Common myeloid progenitor, CD34-positive (primary cell): ENCODE data around the gene GBP2.
A peak's percentile ranks its signal among the peaks of the same experiment; 100 is the strongest.
"Not testable (repeated sequence)": the region's sequence is repeated elsewhere in the genome, so short reads cannot be mapped to it uniquely, and the experiment has no call there.

ENCODE experiments used
- CTCF ChIA-PET: fragments of 350-600 bp; sonication (Branson Sonifier 250); formaldehyde crosslinking; loops from one replicate; lab custom pipeline; 2021; ENCODE audit warnings: antibody characterized with exemption; lab: Charles Lee
- POLR2A ChIA-PET: fragments of 350-600 bp; sonication (Branson Sonifier 250); formaldehyde crosslinking; loops from one replicate; lab custom pipeline; 2021; ENCODE audit warnings: antibody characterized with exemption; lab: Charles Lee
- DNase-seq, 3 donors: peaks; one replicate each; pipeline versions ENCODE4 v3.0.0 to v3.0.0-alpha.2; 2013
- H3K27ac ChIP-seq, 2 experiments: 1 replicate in 1 of 2; 2 replicates in 1 of 2; pipeline ENCODE4 v1.7.0; 2013; ENCODE audit warnings: inconsistent platforms in 2 of 2, low read length in 2 of 2, mild to moderate bottlenecking in 2 of 2, low read depth in 1 of 2, moderate library complexity in 1 of 2; ENCODE audit not compliant: severe bottlenecking in 2 of 2, insufficient read depth in 1 of 2, poor library complexity in 1 of 2
- H3K27me3 ChIP-seq, 5 experiments: replicated peaks in 2 of 5; 1 replicate in 3 of 5; 2 replicates in 2 of 5; pipeline versions ENCODE4 v1.6.1 to v1.7.0; 2013; ENCODE audit warnings: low read length in 4 of 5, mild to moderate bottlenecking in 2 of 5, moderate library complexity in 2 of 5, inconsistent platforms in 1 of 5; ENCODE audit not compliant: insufficient read depth in 5 of 5, control insufficient read depth in 4 of 5
- H3K36me3 ChIP-seq, 4 experiments: 1 replicate in 2 of 4; 2 replicates in 2 of 4; pipeline versions ENCODE4 v1.6.1 to v1.7.0; 2013; ENCODE audit warnings: low read length in 3 of 4, control low read depth in 1 of 4, mild to moderate bottlenecking in 1 of 4; ENCODE audit not compliant: control insufficient read depth in 4 of 4, insufficient read depth in 4 of 4
- H3K4me1 ChIP-seq, 4 experiments: 1 replicate in 3 of 4; 2 replicates in 1 of 4; pipeline versions ENCODE4 v1.6.1 to v1.7.1; 2013; ENCODE audit warnings: low read length in 3 of 4, mild to moderate bottlenecking in 3 of 4, control low read depth in 1 of 4, inconsistent platforms in 1 of 4, moderate library complexity in 1 of 4; ENCODE audit not compliant: control insufficient read depth in 4 of 4, insufficient read depth in 4 of 4; ENCODE audit errors: control extremely low read depth in 1 of 4
- H3K4me3 ChIP-seq, 7 experiments: 1 replicate in 4 of 7; 2 replicates in 3 of 7; pipeline versions ENCODE4 v1.5.1 to v1.7.0; 2013; ENCODE audit warnings: mild to moderate bottlenecking in 7 of 7, low read length in 6 of 7, moderate library complexity in 6 of 7, inconsistent platforms in 2 of 7, low read depth in 2 of 7, control low read depth in 1 of 7; ENCODE audit not compliant: insufficient read depth in 4 of 7, control insufficient read depth in 1 of 7; ENCODE audit errors: extremely low read depth in 1 of 7
- H3K9me3 ChIP-seq, 5 experiments: 1 replicate in 4 of 5; 2 replicates in 1 of 5; pipeline versions ENCODE4 v1.6.1 to v1.7.1; 2013; ENCODE audit warnings: low read length in 4 of 5, mild to moderate bottlenecking in 2 of 5, inconsistent platforms in 1 of 5, low read depth in 1 of 5, moderate library complexity in 1 of 5; ENCODE audit not compliant: control insufficient read depth in 4 of 5, insufficient read depth in 2 of 5; ENCODE audit errors: control extremely low read depth in 1 of 5
- WGBS: methylation state at CpG from one replicate; pipeline ENCODE4 v1.1.5; 2013; ENCODE audit not compliant: insufficient coverage; 5-methylcytosine and 5-hydroxymethylcytosine counted together

GBP2 gene

DNA sequence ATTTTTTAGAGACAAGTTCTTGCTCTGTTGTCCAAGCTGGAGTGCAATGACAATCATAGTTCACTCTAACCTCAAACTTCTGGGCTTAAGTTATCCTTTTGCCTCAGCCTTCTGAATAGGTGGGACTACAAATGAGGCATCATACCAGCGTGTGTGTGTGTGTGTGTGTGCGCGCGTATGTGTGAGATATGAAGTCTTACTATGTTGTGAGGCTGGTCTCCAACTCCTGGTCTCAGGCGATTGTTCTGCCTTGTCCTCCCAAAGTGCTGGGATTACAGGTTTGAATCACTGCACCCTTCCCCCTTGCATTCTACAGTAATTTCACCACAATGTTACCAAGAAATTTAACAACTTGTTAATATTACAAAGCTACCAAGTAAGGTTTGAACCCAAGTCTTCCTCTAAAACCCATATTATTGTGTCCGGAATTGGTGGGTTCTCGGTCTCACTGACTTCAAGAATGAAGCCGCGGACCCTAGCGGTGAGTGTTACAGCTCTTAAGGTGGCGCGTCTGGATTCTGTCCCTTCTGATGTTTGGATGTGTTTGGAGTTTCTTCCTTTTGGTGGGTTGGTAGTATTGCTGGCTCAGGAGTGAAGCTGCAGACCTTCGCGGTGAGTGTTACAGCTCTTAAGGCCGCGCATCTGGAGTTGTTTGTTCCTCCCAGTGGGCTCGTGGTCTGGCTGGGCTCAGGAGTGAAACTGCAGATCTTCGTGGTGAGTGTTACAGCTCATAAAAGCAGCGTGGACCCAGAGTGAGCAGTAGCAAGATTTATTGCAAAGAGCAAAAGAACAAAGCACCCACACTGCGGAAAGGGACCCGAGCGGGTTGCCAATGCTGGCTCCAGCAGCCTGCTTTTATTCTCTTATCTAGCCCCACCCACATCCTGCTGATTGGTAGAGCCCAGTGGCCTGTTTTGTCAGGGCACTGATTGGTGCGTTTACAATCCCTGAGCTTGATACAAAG lies 970 bp upstream of the GBP2 start:
- H3K27me3 ChIP-seq, H3K36me3 ChIP-seq, POLR2A ChIA-PET, H3K9me3 ChIP-seq: not testable (repeated sequence)
- Histone ChIP-seq H3K4me3 (peak overlapping the region in 5 of 7 experiments; percentile 7 to 93 (median 76)), H3K4me1 (peaks cover 35 to 59% (median 38%) of the 10 kb centered on the region in 4 experiments), H3K27ac (peak overlapping the region; percentile 15 to 87)
- peak; percentile 61 to 95 (median 90) for DNase-seq
- CTCF ChIA-PET = interaction anchor here (0.8 to 1.6 kb wide), 5 partner anchors 39 to 159 kb away, joined by 3 to 5 read pairs (median 3); partner anchors contain the start of genes GBP4 and GBP5
- WGBS = 47% methylated on average over 10 of the region's 23 CpGs

DNA sequence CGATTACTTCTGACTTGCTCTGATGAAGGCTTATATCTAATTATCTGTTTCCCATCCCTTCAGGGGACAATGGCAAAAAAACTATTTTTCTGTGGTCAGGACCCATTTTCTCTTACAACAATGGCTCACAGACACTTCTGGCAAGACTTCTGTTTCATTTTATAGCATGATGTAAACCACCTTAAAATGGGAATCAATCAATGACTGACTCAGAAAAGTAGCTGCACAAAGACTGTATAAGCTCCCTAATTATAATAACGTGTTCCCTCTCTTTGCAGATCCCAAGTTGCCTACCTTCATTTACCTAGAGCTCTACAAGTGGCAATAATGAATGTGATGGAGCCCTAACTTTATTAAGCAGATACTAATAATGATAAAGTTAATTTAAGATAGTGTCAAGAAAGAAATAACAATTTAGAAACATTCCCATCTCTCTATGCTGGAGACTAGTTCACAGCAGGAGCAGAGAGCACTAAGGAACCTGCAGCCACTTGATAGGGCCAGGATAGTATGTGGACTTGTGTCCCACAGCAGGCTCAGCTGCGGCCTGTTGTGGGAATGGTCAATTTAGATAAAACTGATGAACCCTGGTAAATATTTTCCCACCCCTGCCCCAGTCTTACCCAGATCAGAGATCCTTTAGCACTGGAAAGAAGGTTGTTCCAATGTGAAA lies 538 bp downstream of the GBP2 start:
- peaks cover 35 to 57% (median 37%) of the 10 kb centered on the region in 4 experiments for H3K4me1 ChIP-seq
- CTCF ChIA-PET = interaction anchor here (0.5 kb wide), 1 partner anchor 27 kb away, joined by 3 read pairs; no protein-coding TSS in a partner anchor
- peak in 1 of 3 donors; percentile 31 for DNase-seq
- H3K9me3 ChIP-seq = no peaks in the 10 kb centered on the region
- H3K4me3 ChIP-seq = peak overlapping the region in 6 of 7 experiments; percentile 60 to 93 (median 78)
- no peaks in the 10 kb centered on the region for H3K27me3 ChIP-seq
- peak overlapping the region; percentile 75 to 87 for H3K27ac ChIP-seq
- 0% methylated on average over 1 of the region's 3 CpGs for WGBS
- H3K36me3 ChIP-seq = peaks cover 0 to 12% (median 0%) of the 10 kb centered on the region in 4 experiments
- POLR2A ChIA-PET = no interaction called here

GRCh38 chr1:89121641-89122040 lies 4.3 kb downstream of the GBP2 start:
- CTCF ChIA-PET = no interaction called here
- POLR2A ChIA-PET = no interaction called here
- WGBS = 97% methylated on average over 8 of the region's 8 CpGs

DNA sequence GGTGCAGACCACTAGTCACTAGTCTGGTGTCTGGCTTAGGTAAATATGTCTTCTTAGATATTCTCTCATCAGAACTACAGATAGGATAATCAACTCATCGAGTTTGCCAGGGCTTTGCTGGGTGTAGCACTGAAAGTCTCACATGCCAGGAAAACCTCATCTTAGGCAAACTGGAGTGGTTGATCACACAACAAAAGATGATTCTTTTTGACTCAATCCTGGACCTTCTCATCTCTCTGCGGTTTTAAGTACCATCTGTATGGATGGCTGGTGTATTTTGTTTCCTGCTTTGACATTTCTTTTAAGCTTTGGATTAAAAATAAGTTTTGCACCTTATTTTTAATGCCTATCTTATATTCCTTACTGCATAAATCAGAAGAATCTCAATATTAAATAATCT lies 11.3 kb downstream of the GBP2 start:
- no peaks in the 10 kb centered on the region for H3K4me1 ChIP-seq
- peaks cover 6 to 92% (median 39%) of the 10 kb centered on the region in 4 experiments for H3K36me3 ChIP-seq
- no peaks in the 10 kb centered on the region for H3K27me3 ChIP-seq
- 80% methylated on average over 1 of the region's 2 CpGs for WGBS
- H3K27ac ChIP-seq = no peak overlapping the region
- peaks cover 0 to 3% (median 0%) of the 10 kb centered on the region in 5 experiments for H3K9me3 ChIP-seq
- ChIA-PET POLR2A (no interaction called here), CTCF (no interaction called here)
- no peak for DNase-seq
- H3K4me3 ChIP-seq = no peak overlapping the region

More at GRCh38 chr1:89121641-89122040, 4.3 kb downstream of the GBP2 start:
- no peaks in the 10 kb centered on the region for H3K27me3 ChIP-seq
- H3K9me3 ChIP-seq = no peaks in the 10 kb centered on the region
- no peak for DNase-seq
- H3K4me1 ChIP-seq = peaks cover 12 to 28% (median 16%) of the 10 kb centered on the region in 4 experiments
- no peak overlapping the region for H3K27ac ChIP-seq
- H3K4me3 ChIP-seq = no peak overlapping the region
- peaks cover 8 to 50% (median 20%) of the 10 kb centered on the region in 4 experiments for H3K36me3 ChIP-seq

DNA sequence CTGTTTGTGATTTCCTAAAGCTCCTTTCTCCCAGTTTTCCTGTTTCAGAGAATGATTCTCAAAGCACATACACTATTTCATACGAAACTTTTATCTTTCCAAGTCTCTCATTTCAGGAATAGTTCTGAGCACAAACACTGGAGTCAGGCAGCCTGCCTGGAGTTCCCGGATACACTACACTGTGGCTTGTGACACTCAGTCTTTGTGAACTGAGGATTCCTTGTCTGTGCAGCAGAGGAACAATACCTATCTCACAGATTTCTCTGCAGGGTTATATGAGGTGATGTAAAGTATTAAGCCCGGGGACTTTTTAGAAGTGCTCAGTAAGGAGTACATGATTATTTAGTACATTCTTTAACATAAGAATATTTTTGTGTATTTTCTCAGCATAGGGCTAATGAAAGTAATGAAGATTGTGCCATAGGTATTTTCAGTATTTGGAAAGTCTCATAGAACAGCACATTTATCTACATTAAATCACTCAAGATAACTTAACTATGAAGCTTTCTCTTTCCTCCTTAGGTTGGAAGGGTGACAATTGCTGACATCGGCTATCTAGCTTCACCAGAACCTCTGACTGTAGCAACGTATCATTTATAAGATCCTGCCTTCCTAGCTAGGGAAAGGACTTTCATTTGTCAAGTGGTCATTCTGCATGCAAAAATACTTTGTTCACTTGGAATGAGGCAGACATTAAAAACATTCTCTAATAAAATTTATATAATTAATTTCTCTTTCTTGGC lies 12.9 kb downstream of the GBP2 start:
- ChIA-PET CTCF (no interaction called here), POLR2A (no interaction called here)
- Histone ChIP-seq H3K27me3 (no peaks in the 10 kb centered on the region), H3K4me1 (no peaks in the 10 kb centered on the region), H3K27ac (no peak overlapping the region), H3K9me3 (peaks cover 0 to 4% (median 0%) of the 10 kb centered on the region in 5 experiments), H3K36me3 (peaks cover 6 to 92% (median 39%) of the 10 kb centered on the region in 4 experiments), H3K4me3 (no peak overlapping the region)
- WGBS = 86% methylated on average over 1 of the region's 5 CpGs
- DNase-seq = no peak

- Histone ChIP-seq H3K27ac (no peak overlapping the region), H3K4me1 (no peaks in the 10 kb centered on the region), H3K4me3 (no peak overlapping the region), H3K9me3 (peaks cover 0 to 1% (median 0%) of the 10 kb centered on the region in 5 experiments), H3K36me3 (peaks cover 0 to 59% (median 23%) of the 10 kb centered on the region in 4 experiments), H3K27me3 (no peaks in the 10 kb centered on the region)
- WGBS = 100% methylated on average over 4 of the region's 17 CpGs
- ChIA-PET POLR2A (no interaction called here), CTCF (no interaction called here)
- DNase-seq = no peak
Measured at GRCh38 chr1:89104687-89105086, 21.2 kb downstream of the GBP2 start.
